Activated T-helper 1 cell treated with Interleukin-2 at 50 U/mL for 16 hours (primary cell): ENCODE results near the gene REG3A.

Experiments
- DNase-seq: peaks from one replicate; pipeline ENCODE4 v3.0.0-alpha.2; 2020; ENCODE audit warnings: low read depth

The REG3A gene

GRCh38 chr2:79120194-79120713 lies 39.3 kb downstream of the REG3A start, which contains the start of gene REG1A:
Gene REG1A, plus strand, starts transcription at chr2:79120488. Its CDS starts 374 bp downstream, at chr2:79120862.
- no peak for DNase-seq

GRCh38 chr2:79116997-79117928 lies 42.3 kb downstream of the REG3A start:
- no peak for DNase-seq

GRCh38 chr2:79114797-79115494 lies 44.6 kb downstream of the REG3A start:
- DNase-seq, result no peak

GRCh38 chr2:79112269-79112668 lies 47.3 kb downstream of the REG3A start:
- DNase-seq, result no peak
